IMR-90 (cell line): ENCODE measurements around the gene FANCL. TPM values are rescaled to one million over a fixed set of nuclear protein-coding genes. Genes with fewer than 3 reads are reported as not detected.

Source experiments
- ATAC-seq: fragments of 200-7000 bp; cut with Tn5 transposase; 2 replicates; pipeline ENCODE4 v1.9.1; 2020; ENCODE audit warnings: low read depth, mild to moderate bottlenecking, moderate library complexity
- BruUV-seq: library from RNA; stranded (reverse); fragments of 400-500 nt; replicated peaks from 2 replicates; lab custom pipeline; 2021; lab: Mats Ljungman, UMichigan
- CTCF ChIA-PET: fragments of 300-600 bp; formaldehyde crosslinking; extraction: SDS; loops from one replicate; lab custom pipeline; 2021; ENCODE audit warnings: antibody characterized with exemption; lab: Yijun Ruan, JAX
- POLR2A ChIA-PET: fragments of 300-600 bp; sonication (Branson Sonifier 250); formaldehyde crosslinking; loops from one replicate; lab custom pipeline; 2022; ENCODE audit warnings: antibody characterized with exemption; ENCODE audit not compliant: unreplicated experiment; lab: Charles Lee
- DNase-seq: peaks from one replicate; pipeline ENCODE4 v3.0.0; 2013
- H2AFZ ChIP-seq: replicated peaks from 2 replicates; pipeline ENCODE3; 2013; ENCODE audit warnings: low read length, mild to moderate bottlenecking; ENCODE audit not compliant: poor library complexity
- H2AK5ac ChIP-seq: 2 replicates; pipeline ENCODE4 v1.6.1; 2013; ENCODE audit warnings: low read depth, low read length, inconsistent platforms
- H2AK9ac ChIP-seq: replicated peaks from 2 replicates; pipeline ENCODE3; 2013; ENCODE audit warnings: mild to moderate bottlenecking, low read depth, low read length, moderate library complexity; ENCODE audit not compliant: poor library complexity
- H2BK120ac ChIP-seq: 2 replicates; pipeline ENCODE4 v1.6.1; 2013; ENCODE audit warnings: low read depth, low read length, inconsistent platforms
- H2BK15ac ChIP-seq: 3 replicates; pipeline ENCODE4 v1.6.1; 2013; ENCODE audit warnings: low read depth, low read length, inconsistent platforms
- H2BK20ac ChIP-seq: 2 replicates; pipeline ENCODE4 v1.6.1; 2013; ENCODE audit warnings: low read depth, mild to moderate bottlenecking, inconsistent platforms, low read length, moderate library complexity
- H2BK5ac ChIP-seq: 2 replicates; pipeline ENCODE4 v1.6.1; 2013; ENCODE audit warnings: mild to moderate bottlenecking, low read depth, low read length, inconsistent platforms; ENCODE audit not compliant: poor library complexity, severe bottlenecking
- H3K14ac ChIP-seq: replicated peaks from 2 replicates; pipeline ENCODE4 v1.6.1; 2013; ENCODE audit warnings: low read depth, low read length, inconsistent platforms
- H3K18ac ChIP-seq: 2 replicates; pipeline ENCODE4 v1.6.1; 2013; ENCODE audit warnings: low read depth, low read length, control low read depth
- H3K23ac ChIP-seq: 2 replicates; pipeline ENCODE4 v1.6.1; 2013; ENCODE audit warnings: low read depth, low read length, inconsistent platforms
- H3K27ac ChIP-seq: 2 replicates; pipeline ENCODE4 v1.5.1; 2013; ENCODE audit warnings: mild to moderate bottlenecking, control low read depth, low read length; ENCODE audit not compliant: insufficient read depth
- H3K27me3 ChIP-seq: 2 replicates; pipeline ENCODE4 v1.6.1; 2013; ENCODE audit warnings: low read length; ENCODE audit not compliant: control insufficient read depth, insufficient read depth
- H3K36me3 ChIP-seq: 2 replicates; pipeline ENCODE4 v1.6.1; 2013; ENCODE audit warnings: low read length, mixed read lengths; ENCODE audit not compliant: control insufficient read depth, insufficient read depth
- H3K4ac ChIP-seq: 2 replicates; pipeline ENCODE4 v1.6.1; 2013; ENCODE audit warnings: low read depth, low read length, inconsistent platforms
- H3K4me1 ChIP-seq: 2 replicates; pipeline ENCODE4 v1.6.1; 2013; ENCODE audit warnings: low read length, mixed read lengths; ENCODE audit not compliant: control insufficient read depth, insufficient read depth
- H3K4me2 ChIP-seq: 2 replicates; pipeline ENCODE4 v1.6.1; 2013; ENCODE audit warnings: low read depth, mild to moderate bottlenecking, control low read depth, low read length, moderate library complexity
- H3K4me3 ChIP-seq: 2 replicates; pipeline ENCODE4 v1.5.1; 2013; ENCODE audit warnings: low read depth, mild to moderate bottlenecking, control low read depth, low read length, moderate library complexity; ENCODE audit not compliant: insufficient read depth
- H3K56ac ChIP-seq: 2 replicates; pipeline ENCODE4 v1.6.1; 2013; ENCODE audit warnings: low read length, inconsistent platforms; ENCODE audit not compliant: insufficient read depth; ENCODE audit errors: extremely low read depth
- H3K79me1 ChIP-seq, 2 experiments: 2 replicates each; pipeline ENCODE4 v1.6.1; 2013; ENCODE audit warnings: low read length in 2 of 2, inconsistent platforms in 1 of 2, low read depth in 1 of 2
- H3K9ac ChIP-seq: 2 replicates; pipeline ENCODE4 v1.6.1; 2013; ENCODE audit warnings: low read depth, low read length, control low read depth
- H3K9me1 ChIP-seq: 2 replicates; pipeline ENCODE4 v1.6.1; 2013; ENCODE audit warnings: low read length, inconsistent platforms; ENCODE audit not compliant: insufficient read depth
- H3K9me3 ChIP-seq: 2 replicates; pipeline ENCODE4 v1.6.1; 2013; ENCODE audit warnings: low read length; ENCODE audit not compliant: control insufficient read depth, insufficient read depth
- H4K20me1 ChIP-seq: 2 replicates; pipeline ENCODE4 v1.6.1; 2013; ENCODE audit warnings: low read length, inconsistent platforms; ENCODE audit not compliant: insufficient read depth
- H4K5ac ChIP-seq: 2 replicates; pipeline ENCODE4 v1.6.1; 2013; ENCODE audit warnings: mild to moderate bottlenecking, low read depth, low read length, control low read depth
- H4K8ac ChIP-seq, 2 experiments: 2 replicates each; pipeline ENCODE4 v1.6.1; 2013; ENCODE audit warnings: low read depth in 2 of 2, low read length in 2 of 2, control low read depth in 1 of 2, inconsistent platforms in 1 of 2
- H4K91ac ChIP-seq: 2 replicates; pipeline ENCODE4 v1.6.1; 2013; ENCODE audit warnings: low read depth, low read length, inconsistent platforms; ENCODE audit not compliant: insufficient read depth
- CEBPB ChIP-seq: IDR thresholded peaks from 2 replicates; pipeline ENCODE4 v1.6.1; 2012; ENCODE audit warnings: low read depth, low read length, improper control_type of control experiment
- CHD1 ChIP-seq: IDR thresholded peaks from 2 replicates; pipeline ENCODE4 v1.6.1; 2012; ENCODE audit warnings: low read depth, low read length, improper control_type of control experiment
- CTCF ChIP-seq: conservative IDR thresholded peaks from 2 replicates; pipeline ENCODE4 v1.5.1; 2012; ENCODE audit warnings: mild to moderate bottlenecking, low read depth, low read length, improper control_type of control experiment
- FOS ChIP-seq: fragments of 150-350 bp; IDR thresholded peaks from 2 replicates; pipeline ENCODE4 v1.6.1; 2016; ENCODE audit warnings: low read depth, low read length
- MAZ ChIP-seq: IDR thresholded peaks from 2 replicates; pipeline ENCODE4 v1.6.1; 2012; ENCODE audit warnings: low read depth, mild to moderate bottlenecking, low read length, improper control_type of control experiment, moderate library complexity, borderline replicate concordance
- MXI1 ChIP-seq: IDR thresholded peaks from 2 replicates; pipeline ENCODE4 v1.6.1; 2012; ENCODE audit warnings: low read depth, mild to moderate bottlenecking, low read length, moderate library complexity, borderline replicate concordance
- RAD21 ChIP-seq: IDR thresholded peaks from 2 replicates; pipeline ENCODE4 v1.6.1; 2012; ENCODE audit warnings: low read length, improper control_type of control experiment
- WGBS, 2 experiments: methylation state at CpG; one replicate each; pipeline versions ENCODE4 v1.1.5 to v1.1.7; 2013; ENCODE audit warnings: missing lambda C conversion rate in 2 of 2; ENCODE audit not compliant: insufficient read length in 1 of 2; ENCODE audit errors: extremely low coverage in 2 of 2; 5-methylcytosine and 5-hydroxymethylcytosine counted together
- dilution Hi-C: fragments of 300-500 bp; cut with HindIII; formaldehyde crosslinking; loops from one replicate; pipeline ENCODE4 v1.14.3; 2018; ENCODE audit warnings: low sequenced_read_pairs; ENCODE audit not compliant: unreplicated experiment
- in situ Hi-C: fragments of 300-500 bp; cut with MboI; formaldehyde crosslinking; loops from 3 replicates; pipeline ENCODE4 v1.14.3; 2019; ENCODE audit warnings: low sequenced_read_pairs, inconsistent platforms, mixed read lengths
- intact Hi-C: fragments of 100-400 bp; cut with micrococcal nuclease; formaldehyde crosslinking; loops from 2 replicates; pipeline ENCODE4 v1.10.0; 2022
- polyA plus RNA-seq, 3 experiments: library from polyadenylated mRNA; depleted of rRNA; stranded (reverse); fragments of >200 nt; gene quantifications; 2 replicates each; pipeline ENCODE4 v1.2.3, GENCODE V29; 2012; ENCODE audit warnings: low replicate concordance in 1 of 3
- total RNA-seq: library from RNA; depleted of rRNA; stranded (reverse); fragments of >200 nt; gene quantifications from 2 replicates; pipeline ENCODE4 v1.2.3, GENCODE V29; 2012

FANCL gene
- total and polyA plus RNA-seq, 2 of the 4 experiments (the other 2 are of a cell fraction) = 9.0 to 12.7 TPM

GRCh38 chr2:58131191-58132011 lies 109.7 kb downstream of the FANCL start:
- Histone ChIP-seq H3K4me3 (no peak overlapping the region), H4K91ac (no peak overlapping the region), H2BK120ac (no peak overlapping the region), H3K27me3 (no peaks in the 10 kb centered on the region), H3K14ac (peak overlapping the region; percentile 46; the same call in 1 of the 2 replicates), H3K4me2 (no peak overlapping the region), H4K5ac (no peak overlapping the region), H2AK9ac (no peak overlapping the region), H3K4me1 (peaks cover 6% of the 10 kb centered on the region), H3K18ac (no peak overlapping the region), H2AK5ac (no peak overlapping the region), H3K4ac (peak overlapping the region; percentile 71; the same call in 1 of the 2 replicates), H2BK15ac (no peak overlapping the region), H3K23ac (peak overlapping the region; percentile 27; the same call in 1 of the 2 replicates), H2BK5ac (no peak overlapping the region), H3K9me1 (no peaks in the 10 kb centered on the region), H3K27ac (peak overlapping the region; percentile 28; the same call in 1 of the 2 replicates), H2AFZ (no peak overlapping the region), H3K9me3 (no peaks in the 10 kb centered on the region), H3K56ac (no peak overlapping the region), H3K9ac (no peak overlapping the region), H2BK20ac (no peak overlapping the region), H3K36me3 (peaks cover 2% of the 10 kb centered on the region; the same call in 1 of the 2 replicates), H3K79me1 (peaks cover 0 to 6% of the 10 kb centered on the region in 2 experiments; a peak in 1 of 4 replicates), H4K20me1 (no peaks in the 10 kb centered on the region), H4K8ac (no peak overlapping the region)
- ChIA-PET CTCF (interaction anchor here (0.6 to 1.0 kb wide), 3 partner anchors 36 to 316 kb away, joined by 3 read pairs; no protein-coding TSS in a partner anchor), POLR2A (no interaction called here)
- 20% methylated on average over 1 of the region's 5 CpGs; no CpG with 5 or more reads in 1 of the 2 experiments for WGBS, 2 experiments
- BruUV-seq = no TSS peak
- no peak for TF ChIP-seq MAZ
- no peak for TF ChIP-seq CHD1
- TF ChIP-seq FOS = no peak
- peak; percentile 31; the same call in 1 of the 2 replicates for TF ChIP-seq CEBPB
- peak; percentile 32; the same call in 1 of the 2 replicates for TF ChIP-seq RAD21
- TF ChIP-seq MXI1 = no peak
- peak; percentile 37 for TF ChIP-seq CTCF
- ATAC-seq (peak; percentile 52), DNase-seq (peak; percentile 63)
- in situ Hi-C loops = loop anchor here (25.0 kb wide), 1 partner anchor 306 kb away; no protein-coding TSS in a partner anchor
- dilution Hi-C loops = no loop called here
- intact Hi-C loops = loop anchor here (1.0 to 5.0 kb wide), 3 partner anchors 225 to 369 kb away; no protein-coding TSS in a partner anchor
